GM12874 (cell line): ENCODE measurements around the gene RALB.

ENCODE experiments used
- CTCF ChIP-seq: IDR thresholded peaks from 2 replicates; pipeline ENCODE4 v1.5.1; 2011; ENCODE audit warnings: low read depth, mild to moderate bottlenecking, control low read depth, low read length, moderate library complexity; ENCODE audit not compliant: insufficient read depth

RALB gene

GRCh38 chr2:120221616-120222015 is 31.0 kb upstream of the RALB start:
- no peak for TF ChIP-seq CTCF

- TF ChIP-seq CTCF, result no peak
Observed at GRCh38 chr2:120222186-120223033, 30.2 kb upstream of the RALB start.

GRCh38 chr2:120223034-120223912 is 29.4 kb upstream of the RALB start, which contains the start of gene TMEM185B:
TSS of gene TMEM185B (minus strand) at chr2:120223400. CDS start at chr2:120222976, 424 bp downstream.
- TF ChIP-seq CTCF, result peak; percentile 26; the same call in 1 of the 2 replicates

- no peak for TF ChIP-seq CTCF
Observed at GRCh38 chr2:120224256-120224655, 28.4 kb upstream of the RALB start.

GRCh38 chr2:120224735-120225548 is 27.7 kb upstream of the RALB start:
- no peak for TF ChIP-seq CTCF

GRCh38 chr2:120225549-120226065 is 27.0 kb upstream of the RALB start:
- TF ChIP-seq CTCF, result no peak
